ENCODE results near the gene PTPN11. TPM values are rescaled to one million over a fixed set of nuclear protein-coding genes. Genes with fewer than 3 reads are reported as not detected.
A peak's percentile ranks its signal among the peaks of the same experiment; 100 is the strongest.
"Not testable (repeated sequence)": the region's sequence is repeated elsewhere in the genome, so short reads cannot be mapped to it uniquely, and the experiment has no call there.

The PTPN11 gene
- total RNA-seq, 1 donor from 2014 or later: 79.1 TPM

GRCh38 chr12:112408621-112409020 lies 10.1 kb upstream of the PTPN11 start:
- ATAC-seq: no peak
- DNase-seq (ENCODE audit: low spot score): no peak

DNA sequence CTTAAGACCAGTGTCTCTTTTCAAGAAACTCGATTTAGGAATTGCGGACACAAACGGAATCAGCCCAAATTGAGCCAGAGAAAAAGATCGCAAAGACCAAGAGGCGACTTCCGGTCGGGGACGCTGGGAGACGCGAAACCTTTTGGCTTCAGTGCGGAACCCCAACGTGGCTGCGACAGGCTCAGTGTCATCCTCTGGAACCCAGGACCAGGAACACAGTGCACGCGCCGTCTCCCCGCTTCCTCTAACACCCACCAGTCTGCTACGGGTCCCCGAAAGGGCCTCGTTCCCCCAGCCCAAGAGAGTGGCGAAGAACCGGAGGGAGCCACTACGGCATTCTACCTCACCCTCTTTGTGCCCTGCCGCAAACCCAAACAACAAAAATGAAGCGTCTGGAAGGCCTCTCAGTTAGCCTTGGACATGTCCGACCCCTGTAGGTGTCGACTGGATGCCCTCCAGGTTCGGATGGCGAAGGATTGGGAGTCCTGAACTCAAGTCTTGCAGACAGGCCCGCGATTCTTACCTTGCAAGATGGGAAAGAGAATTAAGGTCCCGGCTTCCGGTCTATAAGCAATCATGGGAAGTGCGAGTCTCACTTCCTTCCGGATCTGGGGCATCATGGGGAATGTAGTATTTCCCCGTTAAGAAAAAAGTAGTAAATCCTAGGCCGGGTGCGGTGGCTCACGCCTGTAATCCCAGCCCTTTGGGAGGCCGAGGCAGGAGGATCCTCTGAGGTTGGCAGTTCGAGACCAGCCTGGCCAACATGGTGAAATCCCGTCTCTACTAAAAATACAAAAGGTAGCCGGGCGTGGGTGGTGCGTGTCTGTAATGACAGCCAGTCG lies 9.5 kb upstream of the PTPN11 start, which contains the start of gene RPL6:
Gene RPL6 (minus strand): TSS at position 542 of the 842 bp plus-strand sequence. CDS start 949 bp downstream, outside the sequence.
- peak; percentile 83 for DNase-seq (ENCODE audit: low spot score)
- ATAC-seq: peak; percentile 86

- DNase-seq (ENCODE audit: low spot score) (no peak), ATAC-seq (no peak)
Observed at GRCh38 chr12:112409906-112410244, 8.9 kb upstream of the PTPN11 start.

DNA sequence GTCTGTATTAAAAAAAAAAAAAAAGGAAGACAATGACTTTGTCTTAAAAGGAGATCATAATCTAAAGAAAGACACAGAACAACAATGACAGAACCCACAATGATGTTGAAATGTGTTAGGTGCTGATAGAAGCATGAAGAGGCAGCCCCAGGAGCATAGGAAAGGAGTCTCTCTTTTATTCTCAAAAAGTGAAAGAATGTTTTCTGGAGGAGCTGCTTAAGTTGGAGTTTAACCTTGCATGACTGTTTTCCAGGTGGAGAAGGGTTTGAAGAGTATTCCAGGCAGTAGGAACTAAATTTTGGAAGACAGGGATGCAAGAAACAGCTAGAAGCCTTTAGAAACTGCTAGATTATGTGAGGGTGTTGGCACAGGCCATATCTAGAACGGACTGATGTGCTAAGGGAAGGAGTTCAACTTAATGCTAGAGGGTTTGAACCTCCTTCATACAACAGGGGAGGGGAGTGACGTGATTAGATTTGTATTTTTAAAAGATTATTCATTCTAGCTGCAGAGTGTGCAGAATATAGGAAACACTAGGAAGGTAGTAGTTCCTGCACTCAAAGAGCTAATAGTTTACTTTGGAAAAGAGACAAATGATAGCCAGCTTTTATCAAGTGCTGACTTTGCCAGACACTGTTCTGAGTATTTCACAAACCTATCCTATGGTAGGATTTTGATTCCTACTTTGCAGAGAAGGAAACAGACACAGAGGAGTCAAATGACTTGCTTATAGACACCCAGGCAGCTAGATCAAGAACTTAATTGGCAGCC lies 4.7 kb upstream of the PTPN11 start:
- ATAC-seq: peak; percentile 44
- no peak for DNase-seq (ENCODE audit: low spot score)

DNA sequence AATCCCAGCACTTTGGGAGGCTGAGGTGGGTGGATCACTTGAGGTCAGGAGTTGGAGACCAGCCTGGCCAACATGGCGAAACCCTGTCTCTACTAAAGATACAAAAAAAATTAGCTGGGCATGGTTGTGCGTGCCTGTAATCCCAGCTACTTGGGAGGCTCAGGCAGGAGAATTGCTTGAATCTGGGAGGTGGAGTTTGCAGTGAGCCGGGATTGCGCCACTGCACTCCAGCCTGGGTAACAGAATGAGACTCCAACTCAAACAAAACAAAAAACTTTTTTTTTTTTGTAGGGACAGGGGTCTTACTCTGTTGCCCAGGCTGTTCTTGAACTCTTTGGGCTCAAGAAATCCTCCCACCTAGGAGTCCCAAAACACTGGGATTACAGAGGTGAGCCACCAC lies 3.3 kb upstream of the PTPN11 start:
- not testable (repeated sequence) for ATAC-seq; DNase-seq (ENCODE audit: low spot score)

GRCh38 chr12:112418273-112418607 lies 507 bp upstream of the PTPN11 start:
- DNase-seq (ENCODE audit: low spot score) (no peak), ATAC-seq (no peak)

DNA sequence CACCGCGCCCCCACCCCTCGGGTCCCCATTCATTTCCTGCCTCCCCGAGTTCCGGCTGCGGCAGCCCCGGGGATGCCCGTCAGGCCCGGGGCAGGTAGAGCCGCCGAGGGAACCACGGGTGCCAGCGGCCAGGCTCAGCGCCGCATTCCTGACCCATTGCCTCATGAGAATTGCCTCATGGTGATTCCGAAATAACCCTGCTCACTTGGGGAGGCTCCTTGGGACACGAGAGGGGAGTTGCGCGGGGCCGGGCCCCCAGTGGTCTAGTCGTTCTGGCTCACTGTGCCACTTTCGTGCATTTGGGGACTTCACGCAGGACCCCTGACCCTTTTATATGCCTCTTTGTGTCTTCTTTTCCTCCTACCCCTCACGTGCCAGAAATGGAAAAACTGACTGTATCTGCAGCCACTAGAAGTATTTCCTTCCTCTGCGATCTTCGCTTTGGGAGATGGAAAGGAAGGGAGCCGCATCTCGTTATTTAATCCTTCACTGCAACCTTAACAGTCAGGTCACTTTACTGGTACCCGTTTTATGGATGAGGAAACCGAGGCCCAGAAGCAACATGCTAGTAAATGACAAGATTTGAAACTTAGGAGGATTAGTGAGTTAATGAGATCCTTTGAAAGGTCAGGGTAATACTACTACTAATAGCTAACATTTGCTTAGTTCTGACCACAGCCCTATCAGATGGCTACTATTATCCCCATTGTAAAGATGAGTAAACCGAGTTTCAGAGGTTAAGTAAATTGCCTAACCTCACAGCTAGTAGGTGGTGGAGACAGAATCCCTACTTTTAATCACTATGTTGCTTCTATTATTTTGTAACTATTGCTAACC lies 768 bp downstream of the PTPN11 start:
- peak; percentile 74 for DNase-seq (ENCODE audit: low spot score)
- peak; percentile 70 for ATAC-seq

DNA sequence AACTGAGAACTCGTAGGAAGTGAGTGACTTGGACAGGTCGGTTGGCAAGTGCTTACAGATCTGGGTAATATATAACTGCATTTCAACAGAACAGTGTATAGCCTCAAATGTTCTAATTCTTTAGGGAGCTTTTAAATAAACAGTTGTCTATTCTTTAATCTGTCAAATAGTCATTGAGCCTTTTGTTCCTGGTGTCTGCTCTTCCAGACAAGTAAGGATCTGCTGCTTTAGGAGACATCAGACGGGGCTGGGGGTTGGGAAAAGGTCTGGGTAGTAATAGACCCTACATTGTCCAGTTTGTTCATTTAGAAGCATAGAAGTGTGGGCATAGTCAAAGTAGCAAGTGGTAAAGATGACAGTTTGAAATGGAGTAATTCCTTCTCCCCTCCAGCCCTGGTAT lies 2.0 kb downstream of the PTPN11 start:
- DNase-seq (ENCODE audit: low spot score) (no peak), ATAC-seq (no peak)

DNA sequence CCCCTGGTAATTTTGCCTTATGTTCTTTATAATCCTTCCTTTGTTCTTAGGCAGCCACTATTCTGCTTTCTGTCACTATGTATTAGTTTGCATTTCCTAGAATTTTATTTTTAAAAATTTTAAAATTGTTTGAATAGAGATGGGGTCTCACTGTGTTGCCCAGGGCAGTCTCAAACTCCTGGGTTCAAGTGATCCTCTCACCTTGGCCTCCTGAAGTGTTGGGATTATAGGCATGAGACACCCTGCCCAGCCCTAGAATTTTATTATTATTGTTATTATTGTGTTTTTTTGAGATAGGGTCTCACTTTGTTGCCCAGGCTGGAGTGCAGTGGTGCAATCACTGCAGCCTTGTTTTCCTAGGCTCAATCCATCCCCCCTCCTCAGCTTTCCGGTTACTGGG lies 2.6 kb downstream of the PTPN11 start:
- DNase-seq (ENCODE audit: low spot score) (no peak), ATAC-seq (no peak)

DNA sequence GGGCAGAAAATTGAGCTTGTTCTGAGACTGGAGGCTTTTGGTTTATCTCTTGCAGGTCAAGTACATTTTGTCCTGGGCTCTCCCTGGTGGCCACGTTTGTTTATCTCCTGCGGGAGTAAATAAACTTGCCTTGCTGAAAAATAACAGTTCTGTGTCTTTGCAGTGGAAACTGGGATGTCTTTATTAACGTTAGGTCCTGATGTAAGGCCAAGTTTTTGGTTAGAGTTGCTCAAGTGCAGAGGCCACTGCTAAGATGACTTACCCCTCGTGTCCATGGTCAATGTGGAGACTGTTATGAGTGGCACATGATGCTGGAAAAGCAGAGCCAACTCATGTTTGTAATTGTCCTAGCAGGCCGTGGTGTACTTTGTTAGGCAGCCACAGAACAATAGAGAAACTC lies 3.8 kb downstream of the PTPN11 start:
- DNase-seq (ENCODE audit: low spot score): no peak
- ATAC-seq: peak; percentile 4

DNA sequence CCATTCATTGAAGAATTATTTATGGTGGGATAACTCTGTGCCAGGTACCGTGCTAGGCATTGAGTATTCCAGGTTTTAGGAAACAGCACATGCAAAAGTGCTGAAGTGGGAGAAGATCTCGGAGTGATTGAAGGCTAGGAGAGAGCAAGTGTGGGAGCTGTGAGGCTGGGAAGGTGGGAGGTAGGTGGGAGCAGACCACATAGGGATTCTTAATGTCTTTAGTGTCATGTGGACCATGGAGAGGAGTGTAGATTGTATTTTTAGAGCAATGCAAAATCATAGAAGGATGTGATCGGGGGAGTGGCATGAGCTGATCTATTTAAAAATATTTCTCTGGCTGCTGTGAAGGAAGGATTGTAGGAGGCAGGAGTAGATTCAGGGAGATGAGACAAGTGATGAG lies 5.4 kb downstream of the PTPN11 start:
- ATAC-seq (no peak), DNase-seq (ENCODE audit: low spot score) (no peak)

- DNase-seq (ENCODE audit: low spot score) (no peak), ATAC-seq (peak; percentile 24)
Observed at GRCh38 chr12:112425582-112426382, 7.0 kb downstream of the PTPN11 start.

- DNase-seq (ENCODE audit: low spot score): no peak
- ATAC-seq: no peak
Observed at GRCh38 chr12:112427760-112428159, 9.0 kb downstream of the PTPN11 start.

- ATAC-seq (no peak), DNase-seq (ENCODE audit: low spot score) (no peak)
Observed at GRCh38 chr12:112430929-112431328, 12.2 kb downstream of the PTPN11 start.

GRCh38 chr12:112431965-112432364 lies 13.2 kb downstream of the PTPN11 start:
- ATAC-seq (no peak), DNase-seq (ENCODE audit: low spot score) (no peak)

DNA sequence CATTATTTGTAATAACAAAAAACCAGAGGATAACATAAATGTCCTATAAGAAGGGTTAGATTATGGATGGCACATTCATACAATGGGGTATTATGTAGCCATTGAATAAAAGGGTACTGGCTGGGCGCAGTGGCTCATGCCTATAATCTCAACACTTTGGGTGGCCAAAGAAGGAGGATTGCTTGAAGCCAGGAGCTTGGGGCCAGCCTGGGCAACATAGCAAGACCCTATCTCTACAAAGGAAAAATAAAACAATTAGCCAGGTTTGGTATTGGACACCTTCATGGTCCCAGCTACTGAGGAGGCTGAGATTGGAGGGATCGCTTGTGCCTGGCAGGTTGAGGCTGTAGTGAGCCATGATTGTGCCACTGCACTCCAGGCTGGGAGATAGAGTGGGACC lies 14.8 kb downstream of the PTPN11 start:
- DNase-seq (ENCODE audit: low spot score): no peak
- ATAC-seq: no peak

DNA sequence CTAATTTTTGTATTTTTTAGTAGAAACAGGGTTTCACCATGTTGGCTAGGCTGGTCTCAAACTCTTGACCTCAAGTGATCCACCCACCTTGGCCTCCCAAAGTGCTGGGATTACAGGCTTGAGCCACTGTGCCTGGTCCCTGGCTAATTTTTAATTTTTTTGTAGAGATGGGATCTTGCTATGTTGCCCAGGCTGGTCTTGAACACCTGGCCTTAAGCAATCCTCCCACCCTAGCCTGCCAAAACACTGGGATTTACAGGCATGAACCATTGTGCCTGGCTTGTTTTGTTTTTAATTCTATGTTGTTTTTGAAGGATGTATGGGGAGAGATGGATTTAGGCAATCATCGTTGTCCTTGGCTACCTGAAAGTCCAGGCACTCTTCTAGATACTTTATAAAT lies 19.9 kb downstream of the PTPN11 start:
- not testable (repeated sequence) for DNase-seq (ENCODE audit: low spot score); ATAC-seq

DNA sequence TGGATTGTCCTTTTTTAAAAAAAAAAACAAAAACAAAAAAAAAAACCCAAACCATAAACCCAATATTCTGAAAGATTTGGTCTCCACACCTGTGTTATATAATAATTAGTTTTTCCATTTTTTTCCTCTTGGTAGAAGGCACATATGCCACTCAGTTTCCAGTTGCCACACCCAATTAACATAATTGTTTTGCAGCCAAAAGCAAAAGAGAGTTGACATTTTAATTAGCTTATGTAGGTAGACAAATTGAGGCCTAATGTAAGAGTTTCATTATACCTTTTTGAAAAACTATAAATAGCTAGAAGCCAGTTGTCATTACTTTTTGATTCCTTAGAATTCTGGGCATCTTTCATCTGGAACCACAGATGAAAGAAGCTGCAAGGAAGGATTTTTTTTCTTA lies 21.0 kb downstream of the PTPN11 start:
- ATAC-seq: no peak
- DNase-seq (ENCODE audit: low spot score): no peak

DNA sequence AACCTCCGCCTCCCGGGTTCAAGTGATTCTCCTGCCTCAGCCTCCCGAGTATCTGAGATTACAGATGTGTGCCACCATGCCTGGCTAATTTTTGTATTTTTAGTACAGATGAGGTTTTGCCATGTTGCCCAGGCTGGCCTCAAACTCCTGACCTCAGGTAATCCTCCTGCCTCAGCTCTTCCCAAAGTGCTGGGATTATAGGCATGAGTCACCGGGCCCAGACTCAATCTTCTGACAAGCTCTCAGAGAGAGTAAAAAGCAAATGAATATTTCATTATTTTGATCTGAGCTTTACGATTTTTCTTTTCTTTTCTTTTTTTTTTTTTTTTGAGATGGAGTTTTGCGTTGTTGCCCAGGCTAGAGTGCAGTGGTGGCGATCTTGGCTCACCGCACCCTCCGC lies 21.9 kb downstream of the PTPN11 start:
- ATAC-seq; DNase-seq (ENCODE audit: low spot score): not testable (repeated sequence)

DNA sequence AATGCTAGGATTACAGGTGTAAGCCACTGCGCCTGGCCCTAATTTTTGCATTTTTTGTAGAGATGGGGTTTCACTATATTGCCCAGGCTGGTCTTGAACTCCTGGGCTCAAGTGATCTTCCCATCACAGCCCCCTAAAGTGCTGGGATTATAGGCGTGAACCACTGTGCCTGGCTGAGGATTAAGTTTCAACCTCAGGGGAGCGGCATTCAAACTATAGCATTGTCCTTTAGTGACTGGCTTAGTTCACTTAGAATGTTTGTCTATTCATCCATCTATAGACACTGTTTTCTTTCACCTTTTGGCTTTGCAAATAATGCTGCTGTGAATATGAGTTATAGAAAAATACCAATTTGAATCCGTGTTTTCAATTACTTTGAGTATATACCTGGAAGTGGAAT lies 25.2 kb downstream of the PTPN11 start:
- ATAC-seq (no peak), DNase-seq (ENCODE audit: low spot score) (no peak)
